ENCODE data around the gene C3orf20. TPM values are rescaled to one million over a fixed set of nuclear protein-coding genes. Genes with fewer than 3 reads are reported as not detected.

The C3orf20 gene
- total and polyA plus RNA-seq, 2 of the 13 experiments (the other 11 are each of a cell fraction or from before 2014, with no cell fraction given): 0.03 to 0.04 TPM

DNA sequence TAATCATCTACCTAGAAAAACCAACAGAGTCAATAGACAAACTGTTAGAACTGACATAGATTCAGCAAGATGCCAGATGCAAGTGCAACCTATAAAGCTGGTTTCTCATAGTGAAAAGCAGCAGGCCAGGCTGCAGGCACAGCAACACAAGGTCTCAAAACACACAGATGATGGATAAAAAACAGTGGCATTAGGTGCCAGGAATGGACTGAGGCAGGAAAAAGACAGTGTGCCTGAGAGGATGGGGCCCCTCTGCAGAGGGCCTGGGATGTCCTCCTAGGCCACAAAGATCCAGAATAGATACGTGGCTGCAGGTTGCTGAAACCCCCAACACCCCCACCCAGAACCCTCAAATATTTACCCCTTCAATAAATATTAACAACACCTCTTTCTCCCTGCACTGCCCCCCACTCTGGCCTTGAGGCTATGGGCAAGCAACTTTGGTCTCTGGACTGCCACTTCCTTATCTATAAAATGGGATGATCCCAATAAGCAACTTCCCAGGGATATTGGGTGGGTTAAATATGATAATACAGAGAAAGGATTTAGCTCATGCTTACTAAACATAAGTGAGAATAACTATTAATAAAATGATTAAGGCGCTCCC lies 108.6 kb downstream of the C3orf20 start:
- peak; percentile 21; the same call in 2 of the 3 replicates for ATAC-seq
- no peaks in the 10 kb centered on the region for H3K79me2 ChIP-seq (ENCODE audit: insufficient read depth, low read length)
- 23% methylated on average over 2 of the region's 2 CpGs for WGBS (ENCODE audit: low lambda C conversion rate)
- no peaks in the 10 kb centered on the region for H3K36me3 ChIP-seq (replicated peaks in 1 of 2; ENCODE audit: control insufficient read depth in 1 of 2, insufficient read depth in 2 of 2, low read length in 2 of 2)
- H3K4me1 ChIP-seq (ENCODE audit: insufficient read depth, low read length): peaks cover 53% of the 10 kb centered on the region
- POLR2A ChIA-PET: no interaction called here
- CTCF ChIA-PET (ENCODE audit: low intra/inter-chr PET ratio, low total read pairs): no interaction called here
- FAIRE-seq: no peak
- in situ Hi-C loops (cut with HindIII; ENCODE audit: extremely low pct_ligation_motif_present, low pct_unique_long_range_greater_than_20kb): loop anchor here (5.0 kb wide), 1 partner anchor 111 kb away; no protein-coding TSS in a partner anchor
- H3K4me3 ChIP-seq (replicated peaks in 1 of 3; ENCODE audit: insufficient read depth in 1 of 3, low read depth in 2 of 3, low read length in 3 of 3): no peak overlapping the region
- no peak for DNase-seq (ENCODE audit: low spot score)
- TF ChIP-seq, protein P1, sequence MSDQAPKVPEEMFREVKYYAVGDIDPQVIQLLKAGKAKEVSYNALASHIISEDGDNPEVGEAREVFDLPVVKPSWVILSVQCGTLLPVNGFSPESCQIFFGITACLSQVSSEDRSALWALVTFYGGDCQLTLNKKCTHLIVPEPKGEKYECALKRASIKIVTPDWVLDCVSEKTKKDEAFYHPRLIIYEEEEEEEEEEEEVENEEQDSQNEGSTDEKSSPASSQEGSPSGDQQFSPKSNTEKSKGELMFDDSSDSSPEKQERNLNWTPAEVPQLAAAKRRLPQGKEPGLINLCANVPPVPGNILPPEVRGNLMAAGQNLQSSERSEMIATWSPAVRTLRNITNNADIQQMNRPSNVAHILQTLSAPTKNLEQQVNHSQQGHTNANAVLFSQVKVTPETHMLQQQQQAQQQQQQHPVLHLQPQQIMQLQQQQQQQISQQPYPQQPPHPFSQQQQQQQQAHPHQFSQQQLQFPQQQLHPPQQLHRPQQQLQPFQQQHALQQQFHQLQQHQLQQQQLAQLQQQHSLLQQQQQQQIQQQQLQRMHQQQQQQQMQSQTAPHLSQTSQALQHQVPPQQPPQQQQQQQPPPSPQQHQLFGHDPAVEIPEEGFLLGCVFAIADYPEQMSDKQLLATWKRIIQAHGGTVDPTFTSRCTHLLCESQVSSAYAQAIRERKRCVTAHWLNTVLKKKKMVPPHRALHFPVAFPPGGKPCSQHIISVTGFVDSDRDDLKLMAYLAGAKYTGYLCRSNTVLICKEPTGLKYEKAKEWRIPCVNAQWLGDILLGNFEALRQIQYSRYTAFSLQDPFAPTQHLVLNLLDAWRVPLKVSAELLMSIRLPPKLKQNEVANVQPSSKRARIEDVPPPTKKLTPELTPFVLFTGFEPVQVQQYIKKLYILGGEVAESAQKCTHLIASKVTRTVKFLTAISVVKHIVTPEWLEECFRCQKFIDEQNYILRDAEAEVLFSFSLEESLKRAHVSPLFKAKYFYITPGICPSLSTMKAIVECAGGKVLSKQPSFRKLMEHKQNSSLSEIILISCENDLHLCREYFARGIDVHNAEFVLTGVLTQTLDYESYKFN (CRISPR knock-in tag; conservative IDR thresholded peaks at IDR 0.05): peak; percentile 63
- no peak for TF ChIP-seq WIZ (CRISPR knock-in tag; IDR thresholded peaks at IDR 0.05)
- 0 out of 2 replicates have a peak, but pooled peaks have one; percentile 17 for TF ChIP-seq FOXJ3 (CRISPR knock-in tag; IDR thresholded peaks at IDR 0.05; ENCODE audit: borderline replicate concordance)
- TF ChIP-seq ZNF891 (CRISPR knock-in tag; IDR thresholded peaks at IDR 0.05): no peak
- peak; percentile 32; the same call in 1 of the 2 replicates for TF ChIP-seq ZFX (CRISPR knock-in tag; IDR thresholded peaks at IDR 0.05; ENCODE audit: low read depth)
- TF ChIP-seq THAP7 (CRISPR knock-in tag; IDR thresholded peaks at IDR 0.05): no peak
- TF ChIP-seq, protein P2, sequence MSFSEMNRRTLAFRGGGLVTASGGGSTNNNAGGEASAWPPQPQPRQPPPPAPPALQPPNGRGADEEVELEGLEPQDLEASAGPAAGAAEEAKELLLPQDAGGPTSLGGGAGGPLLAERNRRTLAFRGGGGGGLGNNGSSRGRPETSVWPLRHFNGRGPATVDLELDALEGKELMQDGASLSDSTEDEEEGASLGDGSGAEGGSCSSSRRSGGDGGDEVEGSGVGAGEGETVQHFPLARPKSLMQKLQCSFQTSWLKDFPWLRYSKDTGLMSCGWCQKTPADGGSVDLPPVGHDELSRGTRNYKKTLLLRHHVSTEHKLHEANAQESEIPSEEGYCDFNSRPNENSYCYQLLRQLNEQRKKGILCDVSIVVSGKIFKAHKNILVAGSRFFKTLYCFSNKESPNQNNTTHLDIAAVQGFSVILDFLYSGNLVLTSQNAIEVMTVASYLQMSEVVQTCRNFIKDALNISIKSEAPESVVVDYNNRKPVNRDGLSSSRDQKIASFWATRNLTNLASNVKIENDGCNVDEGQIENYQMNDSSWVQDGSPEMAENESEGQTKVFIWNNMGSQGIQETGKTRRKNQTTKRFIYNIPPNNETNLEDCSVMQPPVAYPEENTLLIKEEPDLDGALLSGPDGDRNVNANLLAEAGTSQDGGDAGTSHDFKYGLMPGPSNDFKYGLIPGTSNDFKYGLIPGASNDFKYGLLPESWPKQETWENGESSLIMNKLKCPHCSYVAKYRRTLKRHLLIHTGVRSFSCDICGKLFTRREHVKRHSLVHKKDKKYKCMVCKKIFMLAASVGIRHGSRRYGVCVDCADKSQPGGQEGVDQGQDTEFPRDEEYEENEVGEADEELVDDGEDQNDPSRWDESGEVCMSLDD (CRISPR knock-in tag; IDR thresholded peaks at IDR 0.05; ENCODE audit: borderline replicate concordance): peak; percentile 51; the same call in 1 of the 2 replicates
- peak; percentile 86 for TF ChIP-seq ZNF629 (CRISPR knock-in tag; conservative IDR thresholded peaks at IDR 0.05)
- peak; percentile 38; the same call in 1 of the 2 replicates for TF ChIP-seq HNF4A (CRISPR knock-in tag; IDR thresholded peaks at IDR 0.05)
- TF ChIP-seq FOXP4 (CRISPR knock-in tag; IDR thresholded peaks at IDR 0.05): peak; percentile 41; the same call in 1 of the 2 replicates
- no peak overlapping the region for H3K9ac ChIP-seq (ENCODE audit: insufficient read depth, low read depth, low read length)
- H2AFZ ChIP-seq (ENCODE audit: low read length): no peak overlapping the region
- no peaks in the 10 kb centered on the region for H3K27me3 ChIP-seq (ENCODE audit: control insufficient read depth in 1 of 2, insufficient read depth in 2 of 2, low read length in 2 of 2)
- intact Hi-C loops (cut with micrococcal nuclease; ENCODE audit: unreplicated experiment): loop anchor here (5.0 kb wide), 1 partner anchor 276 kb away; no protein-coding TSS in a partner anchor
- H3K9me3 ChIP-seq (ENCODE audit: low read length): no peaks in the 10 kb centered on the region
- H3K4me2 ChIP-seq (ENCODE audit: low read depth, low read length): peak overlapping the region; percentile 21; the same call in 1 of the 2 replicates
- H3K27ac ChIP-seq (ENCODE audit: extremely low read length, insufficient read depth, low read length): no peak overlapping the region
- H4K20me1 ChIP-seq (ENCODE audit: insufficient read depth, low read length): no peaks in the 10 kb centered on the region
- BruUV-seq (replicated peaks): no TSS peak

Measured in HepG2 (cell line).